GM19193 (cell line): ENCODE results near the gene MAPK7.

ENCODE experiments used
- POLR2A ChIP-seq: IDR thresholded peaks from 4 replicates; pipeline ENCODE4 v1.6.1; 2011; ENCODE audit not compliant: insufficient read depth, insufficient read length; ENCODE audit errors: extremely low read depth

MAPK7 gene

GRCh38 chr17:19338031-19338990 lies 40.0 kb upstream of the MAPK7 start:
- TF ChIP-seq POLR2A: no peak

- TF ChIP-seq POLR2A: no peak
Observed at GRCh38 chr17:19339341-19339815, 38.9 kb upstream of the MAPK7 start.

- TF ChIP-seq POLR2A: no peak
Observed at GRCh38 chr17:19341211-19341631, 37.1 kb upstream of the MAPK7 start.

- TF ChIP-seq POLR2A: no peak
Observed at GRCh38 chr17:19341641-19342610, 36.4 kb upstream of the MAPK7 start.

- TF ChIP-seq POLR2A: no peak
Observed at GRCh38 chr17:19342611-19343255, 35.6 kb upstream of the MAPK7 start.

GRCh38 chr17:19343256-19343630 lies 35.1 kb upstream of the MAPK7 start:
- TF ChIP-seq POLR2A: no peak

- no peak for TF ChIP-seq POLR2A
Observed at GRCh38 chr17:19343671-19344151, 34.6 kb upstream of the MAPK7 start.

GRCh38 chr17:19344311-19345066 lies 33.8 kb upstream of the MAPK7 start:
- no peak for TF ChIP-seq POLR2A

- no peak for TF ChIP-seq POLR2A
Observed at GRCh38 chr17:19345067-19345460, 33.2 kb upstream of the MAPK7 start.

- TF ChIP-seq POLR2A: no peak
Observed at GRCh38 chr17:19345486-19346350, 32.6 kb upstream of the MAPK7 start.

- no peak for TF ChIP-seq POLR2A
Observed at GRCh38 chr17:19346351-19347255, 31.7 kb upstream of the MAPK7 start.
